HG03354 (cell line): Measurements from ENCODE around the gene MYLK3.
A peak's percentile ranks its signal among the peaks of the same experiment; 100 is the strongest.
"Not testable (repeated sequence)": the region's sequence is repeated elsewhere in the genome, so short reads cannot be mapped to it uniquely, and the experiment has no call there.

Experiments
- ATAC-seq: cut with Tn5 transposase; IDR thresholded peaks from one replicate; pipeline ENCODE4 v1.9.1; 2021; ENCODE audit warnings: mild to moderate bottlenecking; ENCODE audit not compliant: unreplicated experiment, poor library complexity, severe bottlenecking

The MYLK3 gene

GRCh38 chr16:46696957-46697356 is 51.2 kb downstream of the MYLK3 start:
- no peak for ATAC-seq

- no peak for ATAC-seq
Observed at GRCh38 chr16:46695937-46696336, 52.2 kb downstream of the MYLK3 start.

- no peak for ATAC-seq
Observed at GRCh38 chr16:46693598-46693997, 54.5 kb downstream of the MYLK3 start.

- ATAC-seq, result no peak
Observed at GRCh38 chr16:46691726-46692125, 56.4 kb downstream of the MYLK3 start.

GRCh38 chr16:46690281-46691178 is 57.6 kb downstream of the MYLK3 start:
- no peak for ATAC-seq

GRCh38 chr16:46689365-46690280 is 58.5 kb downstream of the MYLK3 start, which contains the start of gene ORC6:
Gene ORC6 (plus strand): TSS chr16:46689659. CDS start chr16:46689706, 47 bp downstream.
- peak; percentile 75 for ATAC-seq

GRCh38 chr16:46688654-46689364 is 59.3 kb downstream of the MYLK3 start, which contains the start of gene VPS35:
Gene VPS35 (minus strand): TSS chr16:46689178. CDS start chr16:46689133, 45 bp downstream.
- peak; percentile 87 for ATAC-seq

- no peak for ATAC-seq
Observed at GRCh38 chr16:46688101-46688653, 60.0 kb downstream of the MYLK3 start.

- no peak for ATAC-seq
Observed at GRCh38 chr16:46687486-46687885, 60.7 kb downstream of the MYLK3 start.

GRCh38 chr16:46686815-46687473 is 61.2 kb downstream of the MYLK3 start:
- no peak for ATAC-seq

- ATAC-seq, result not testable (repeated sequence)
Observed at GRCh38 chr16:46681867-46682266, 66.3 kb downstream of the MYLK3 start.

GRCh38 chr16:46677943-46678342 is 70.2 kb downstream of the MYLK3 start:
- ATAC-seq, result not testable (repeated sequence)

- ATAC-seq, result peak; percentile 91
Observed at GRCh38 chr16:46673320-46674013, 74.7 kb downstream of the MYLK3 start.

- ATAC-seq, result no peak
Observed at GRCh38 chr16:46662123-46662522, 86.0 kb downstream of the MYLK3 start.

GRCh38 chr16:46658925-46659324 is 89.2 kb downstream of the MYLK3 start:
- ATAC-seq, result peak; percentile 86
